ENCODE results near the gene PTPRR.

- TF ChIP-seq CTCF (IDR thresholded peaks at IDR 0.05) = no peak
- TF ChIP-seq POLR2A (IDR thresholded peaks at IDR 0.05) = no peak
Measured at GRCh38 chr12:70831543-70831942, 89.0 kb downstream of the PTPRR start.

Data from esophagus squamous epithelium (tissue), 4 donors.